ENCODE measurements around the gene UBAC2.

The UBAC2 gene

DNA sequence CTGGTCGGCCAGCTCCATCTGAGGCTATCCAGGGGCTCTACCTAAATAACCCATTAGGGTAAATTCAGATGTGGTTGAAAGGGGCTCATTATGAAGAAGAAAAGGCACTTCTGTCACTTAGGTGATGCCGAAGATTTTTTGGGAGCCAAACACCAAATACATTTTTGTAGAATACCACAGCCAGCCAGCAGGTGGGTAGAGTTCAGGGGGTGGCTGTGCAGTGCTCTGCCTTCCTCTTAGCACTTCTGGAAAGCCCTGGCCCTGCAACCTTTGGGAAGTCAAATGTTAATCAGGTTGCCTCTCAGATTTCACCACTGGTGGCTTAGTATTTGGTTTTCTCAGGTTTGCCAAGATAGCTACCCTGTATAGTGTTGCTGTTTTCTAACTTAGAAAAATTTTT is 76.1 kb downstream of the UBAC2 start:
- no peaks in the 10 kb centered on the region for H3K27me3 ChIP-seq (ENCODE audit: insufficient read depth, low read depth)
- no peak overlapping the region for H3K27ac ChIP-seq
- no peaks in the 10 kb centered on the region for H3K79me2 ChIP-seq (ENCODE audit: insufficient read depth, low read depth)
- H3K4me1 ChIP-seq (ENCODE audit: low read depth, poor library complexity, severe bottlenecking) = no peaks in the 10 kb centered on the region
- H3K4me2 ChIP-seq = no peak overlapping the region
- no peak overlapping the region for H3K4me3 ChIP-seq (IDR thresholded peaks at IDR 0.05; ENCODE audit: insufficient read depth, low read depth, low read length)
- H2AFZ ChIP-seq (ENCODE audit: low read depth) = no peak overlapping the region
- no peak overlapping the region for H3K9ac ChIP-seq
- no peaks in the 10 kb centered on the region for H4K20me1 ChIP-seq (ENCODE audit: insufficient read depth)
- no peaks in the 10 kb centered on the region for H3K36me3 ChIP-seq (ENCODE audit: insufficient read depth)
- TF ChIP-seq, protein P1, sequence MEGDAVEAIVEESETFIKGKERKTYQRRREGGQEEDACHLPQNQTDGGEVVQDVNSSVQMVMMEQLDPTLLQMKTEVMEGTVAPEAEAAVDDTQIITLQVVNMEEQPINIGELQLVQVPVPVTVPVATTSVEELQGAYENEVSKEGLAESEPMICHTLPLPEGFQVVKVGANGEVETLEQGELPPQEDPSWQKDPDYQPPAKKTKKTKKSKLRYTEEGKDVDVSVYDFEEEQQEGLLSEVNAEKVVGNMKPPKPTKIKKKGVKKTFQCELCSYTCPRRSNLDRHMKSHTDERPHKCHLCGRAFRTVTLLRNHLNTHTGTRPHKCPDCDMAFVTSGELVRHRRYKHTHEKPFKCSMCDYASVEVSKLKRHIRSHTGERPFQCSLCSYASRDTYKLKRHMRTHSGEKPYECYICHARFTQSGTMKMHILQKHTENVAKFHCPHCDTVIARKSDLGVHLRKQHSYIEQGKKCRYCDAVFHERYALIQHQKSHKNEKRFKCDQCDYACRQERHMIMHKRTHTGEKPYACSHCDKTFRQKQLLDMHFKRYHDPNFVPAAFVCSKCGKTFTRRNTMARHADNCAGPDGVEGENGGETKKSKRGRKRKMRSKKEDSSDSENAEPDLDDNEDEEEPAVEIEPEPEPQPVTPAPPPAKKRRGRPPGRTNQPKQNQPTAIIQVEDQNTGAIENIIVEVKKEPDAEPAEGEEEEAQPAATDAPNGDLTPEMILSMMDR (conservative IDR thresholded peaks at IDR 0.05; ENCODE audit: low read depth, low read length) = no peak

DNA sequence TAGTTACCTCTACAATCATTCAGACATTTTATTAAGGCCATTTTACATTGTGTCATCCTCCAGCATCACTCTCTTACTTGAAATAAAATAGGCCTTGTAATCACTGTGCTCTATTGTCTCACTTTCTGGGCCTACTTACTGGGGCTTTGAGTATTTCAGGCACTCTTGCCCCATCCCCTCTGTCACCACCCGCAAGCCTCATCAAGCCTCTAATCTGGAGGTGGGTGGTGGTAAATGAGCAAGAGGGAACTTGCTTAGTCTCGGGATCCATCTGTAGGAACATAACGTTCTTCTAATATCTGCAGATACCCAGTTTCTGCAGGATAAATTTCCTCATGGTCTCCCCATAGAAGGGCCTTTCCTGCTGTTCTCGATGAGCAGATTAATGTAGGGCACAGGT is 77.0 kb downstream of the UBAC2 start:
- H3K4me1 ChIP-seq (ENCODE audit: low read depth, poor library complexity, severe bottlenecking) = no peaks in the 10 kb centered on the region
- no peaks in the 10 kb centered on the region for H4K20me1 ChIP-seq (ENCODE audit: insufficient read depth)
- no peaks in the 10 kb centered on the region for H3K27me3 ChIP-seq (ENCODE audit: insufficient read depth, low read depth)
- TF ChIP-seq, protein P1 (conservative IDR thresholded peaks at IDR 0.05; ENCODE audit: low read depth, low read length) = no peak
- H3K4me2 ChIP-seq = no peak overlapping the region
- H2AFZ ChIP-seq (ENCODE audit: low read depth) = no peak overlapping the region
- no peaks in the 10 kb centered on the region for H3K36me3 ChIP-seq (ENCODE audit: insufficient read depth)
- H3K79me2 ChIP-seq (ENCODE audit: insufficient read depth, low read depth) = no peaks in the 10 kb centered on the region
- no peak overlapping the region for H3K9ac ChIP-seq
- no peak overlapping the region for H3K27ac ChIP-seq
- no peak overlapping the region for H3K4me3 ChIP-seq (IDR thresholded peaks at IDR 0.05; ENCODE audit: insufficient read depth, low read depth, low read length)

DNA sequence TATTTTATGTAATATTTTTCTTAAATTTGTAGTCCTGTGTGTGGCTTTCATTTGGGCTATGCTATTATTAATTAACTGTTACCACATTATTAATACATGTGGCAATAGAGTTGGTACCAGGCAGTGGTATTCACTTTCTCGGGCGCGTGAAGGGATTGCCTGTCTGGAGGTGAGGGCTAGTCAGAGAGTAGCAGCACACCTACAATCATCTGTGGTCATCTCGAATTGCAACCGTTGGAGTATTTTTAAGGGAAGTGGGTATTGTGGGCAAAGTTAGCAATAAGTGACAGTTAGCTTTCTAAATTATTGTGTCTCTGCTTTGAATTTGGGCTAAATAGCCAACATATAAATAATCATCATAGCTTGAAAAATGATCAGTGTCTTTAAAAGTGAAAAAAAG is 77.5 kb downstream of the UBAC2 start:
- H3K9ac ChIP-seq = no peak overlapping the region
- H3K4me2 ChIP-seq = no peak overlapping the region
- TF ChIP-seq, protein P1 (conservative IDR thresholded peaks at IDR 0.05; ENCODE audit: low read depth, low read length) = no peak
- H4K20me1 ChIP-seq (ENCODE audit: insufficient read depth) = no peaks in the 10 kb centered on the region
- no peaks in the 10 kb centered on the region for H3K79me2 ChIP-seq (ENCODE audit: insufficient read depth, low read depth)
- no peaks in the 10 kb centered on the region for H3K36me3 ChIP-seq (ENCODE audit: insufficient read depth)
- no peaks in the 10 kb centered on the region for H3K4me1 ChIP-seq (ENCODE audit: low read depth, poor library complexity, severe bottlenecking)
- no peak overlapping the region for H3K4me3 ChIP-seq (IDR thresholded peaks at IDR 0.05; ENCODE audit: insufficient read depth, low read depth, low read length)
- H3K27ac ChIP-seq = no peak overlapping the region
- H2AFZ ChIP-seq (ENCODE audit: low read depth) = no peak overlapping the region
- no peaks in the 10 kb centered on the region for H3K27me3 ChIP-seq (ENCODE audit: insufficient read depth, low read depth)

DNA sequence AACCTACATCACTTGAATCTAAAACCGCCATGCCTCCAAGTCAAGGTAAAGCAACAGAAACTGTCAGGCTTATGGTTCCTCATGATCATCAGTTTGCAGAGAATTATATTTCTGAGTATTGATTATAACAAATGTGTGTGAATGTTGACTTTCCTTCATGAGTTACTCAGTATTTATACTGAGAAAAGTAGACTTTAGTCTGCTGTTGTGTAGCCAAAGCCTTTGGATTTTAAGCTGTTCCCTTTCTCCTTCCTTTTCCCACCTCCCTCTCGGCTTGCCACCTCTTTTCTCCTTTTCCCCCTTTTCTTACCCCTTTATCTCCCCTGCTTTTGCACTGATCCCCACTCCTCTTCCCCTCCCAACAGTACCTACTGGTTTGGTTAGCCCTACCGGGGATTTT is 78.2 kb downstream of the UBAC2 start:
- Histone ChIP-seq H3K4me3 (IDR thresholded peaks at IDR 0.05; ENCODE audit: insufficient read depth, low read depth, low read length) (no peak overlapping the region), H3K79me2 (ENCODE audit: insufficient read depth, low read depth) (no peaks in the 10 kb centered on the region), H3K27ac (no peak overlapping the region), H3K9ac (no peak overlapping the region), H3K4me2 (no peak overlapping the region), H4K20me1 (ENCODE audit: insufficient read depth) (no peaks in the 10 kb centered on the region), H3K36me3 (ENCODE audit: insufficient read depth) (no peaks in the 10 kb centered on the region), H3K27me3 (ENCODE audit: insufficient read depth, low read depth) (no peaks in the 10 kb centered on the region), H2AFZ (ENCODE audit: low read depth) (no peak overlapping the region), H3K4me1 (ENCODE audit: low read depth, poor library complexity, severe bottlenecking) (no peaks in the 10 kb centered on the region)
- TF ChIP-seq, protein P1 (conservative IDR thresholded peaks at IDR 0.05; ENCODE audit: low read depth, low read length) = no peak

DNA sequence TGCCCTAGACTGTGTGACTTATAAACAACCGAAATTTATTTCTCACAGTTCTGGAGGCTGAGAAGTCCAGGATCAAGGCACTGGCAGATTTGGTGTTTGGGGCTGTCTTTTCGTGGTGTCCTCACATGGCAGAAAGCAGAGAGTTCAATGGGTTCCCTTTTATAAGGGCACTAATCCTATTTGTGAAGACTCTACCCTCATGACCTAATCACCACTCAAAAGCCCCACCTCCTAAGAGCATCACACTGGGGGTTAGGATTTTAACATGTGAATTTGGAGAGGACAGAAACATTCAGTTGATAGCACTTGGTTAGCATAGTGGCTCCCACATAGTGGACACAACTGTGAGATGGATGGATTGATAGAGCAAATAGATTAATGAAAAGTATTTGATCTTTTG is 79.0 kb downstream of the UBAC2 start:
- H2AFZ ChIP-seq (ENCODE audit: low read depth) = no peak overlapping the region
- H3K4me3 ChIP-seq (IDR thresholded peaks at IDR 0.05; ENCODE audit: insufficient read depth, low read depth, low read length) = no peak overlapping the region
- no peak overlapping the region for H3K4me2 ChIP-seq
- TF ChIP-seq, protein P1 (conservative IDR thresholded peaks at IDR 0.05; ENCODE audit: low read depth, low read length) = no peak
- H3K27ac ChIP-seq = no peak overlapping the region
- H3K36me3 ChIP-seq (ENCODE audit: insufficient read depth) = no peaks in the 10 kb centered on the region
- no peaks in the 10 kb centered on the region for H4K20me1 ChIP-seq (ENCODE audit: insufficient read depth)
- no peaks in the 10 kb centered on the region for H3K27me3 ChIP-seq (ENCODE audit: insufficient read depth, low read depth)
- no peak overlapping the region for H3K9ac ChIP-seq
- no peaks in the 10 kb centered on the region for H3K4me1 ChIP-seq (ENCODE audit: low read depth, poor library complexity, severe bottlenecking)
- H3K79me2 ChIP-seq (ENCODE audit: insufficient read depth, low read depth) = no peaks in the 10 kb centered on the region
